Activated naive CD8-positive, alpha-beta T cell (primary cell): ENCODE results near the gene MAN2C1.
A peak's percentile ranks its signal among the peaks of the same experiment; 100 is the strongest.

Experiments used
- H3K27ac Mint-ChIP-seq: one replicate; pipeline ENCODE4 v1.8.0; 2021; ENCODE audit warnings: mixed read lengths
- H3K27me3 Mint-ChIP-seq: one replicate; pipeline ENCODE4 v1.8.0; 2021; ENCODE audit warnings: mixed read lengths
- H3K36me3 Mint-ChIP-seq: one replicate; pipeline ENCODE4 v1.8.0; 2021; ENCODE audit warnings: mixed read lengths
- H3K4me1 Mint-ChIP-seq: one replicate; pipeline ENCODE4 v1.8.0; 2021; ENCODE audit warnings: low read depth, mixed read lengths
- H3K4me3 Mint-ChIP-seq: one replicate; pipeline ENCODE4 v1.8.0; 2021; ENCODE audit warnings: mild to moderate bottlenecking, mixed read lengths
- H3K9me3 Mint-ChIP-seq: one replicate; pipeline ENCODE4 v1.8.0; 2021; ENCODE audit warnings: low read depth, mixed read lengths

Gene MAN2C1

DNA sequence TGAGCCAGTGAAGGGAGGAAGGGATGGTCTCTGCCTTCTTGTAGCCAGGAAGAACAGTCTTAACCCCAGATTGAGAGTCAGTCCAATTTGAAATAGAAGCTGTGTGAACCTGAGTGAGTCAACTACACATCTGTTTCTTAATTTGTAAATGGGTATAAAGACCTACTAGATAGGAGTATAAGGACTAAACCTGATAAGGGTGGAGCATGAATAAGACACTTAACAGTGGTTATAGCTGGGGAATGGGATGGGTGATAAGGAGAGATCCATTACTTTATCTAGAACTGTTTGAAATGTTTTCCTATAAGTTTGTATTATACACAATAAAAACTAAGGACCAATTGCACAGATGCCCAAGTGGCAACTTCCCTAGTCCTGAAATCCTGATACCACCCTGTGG is 1.4 kb downstream of the MAN2C1 start:
- no peaks in the 10 kb centered on the region for H3K27me3 Mint-ChIP-seq
- peak overlapping the region; percentile 92 for H3K4me3 Mint-ChIP-seq
- peaks cover 25% of the 10 kb centered on the region for H3K4me1 Mint-ChIP-seq
- H3K9me3 Mint-ChIP-seq: no peaks in the 10 kb centered on the region
- H3K36me3 Mint-ChIP-seq: no peaks in the 10 kb centered on the region
- no peak overlapping the region for H3K27ac Mint-ChIP-seq

DNA sequence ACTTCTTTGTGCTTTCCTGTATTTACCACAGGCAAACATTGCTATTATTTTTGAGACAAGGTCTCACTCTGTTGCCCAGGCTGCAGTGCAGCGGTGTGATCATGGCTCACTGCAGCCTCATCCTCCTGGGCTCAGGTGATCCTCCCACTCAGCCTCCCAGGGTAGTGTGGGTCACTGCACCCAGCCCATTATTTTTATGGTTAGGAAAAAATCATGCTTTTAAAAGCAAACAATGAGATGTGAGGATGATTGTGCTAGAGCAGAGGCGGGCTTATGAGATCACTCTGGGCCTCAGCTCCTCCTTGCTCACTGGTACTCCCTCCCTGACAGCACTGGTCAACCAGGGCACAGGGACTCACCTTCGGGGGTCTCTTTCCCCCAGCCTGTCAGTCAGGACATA is 2.2 kb downstream of the MAN2C1 start:
- H3K27ac Mint-ChIP-seq: no peak overlapping the region
- no peaks in the 10 kb centered on the region for H3K9me3 Mint-ChIP-seq
- H3K36me3 Mint-ChIP-seq: no peaks in the 10 kb centered on the region
- no peaks in the 10 kb centered on the region for H3K27me3 Mint-ChIP-seq
- H3K4me3 Mint-ChIP-seq: no peak overlapping the region
- peaks cover 25% of the 10 kb centered on the region for H3K4me1 Mint-ChIP-seq

DNA sequence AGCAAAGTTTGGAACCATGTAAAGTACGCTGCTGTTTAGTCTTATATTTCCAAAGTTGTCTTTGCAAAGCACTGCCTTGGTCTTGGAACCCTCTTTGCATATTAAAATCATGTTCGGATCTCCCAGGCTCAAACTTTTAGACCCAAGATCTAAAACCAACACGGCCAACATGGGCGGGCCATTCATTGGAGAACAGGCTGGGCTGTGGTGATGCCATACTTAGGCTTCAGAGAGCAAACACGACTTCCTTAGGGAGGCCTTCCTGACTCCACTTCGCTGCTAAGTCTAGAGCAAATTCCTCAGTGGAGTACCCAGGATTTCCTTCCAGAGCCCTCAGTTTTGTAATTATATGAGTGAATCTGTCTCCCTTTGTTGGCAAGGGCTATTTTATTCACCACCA is 3.5 kb downstream of the MAN2C1 start:
- Mint-ChIP-seq H3K9me3 (no peaks in the 10 kb centered on the region), H3K36me3 (no peaks in the 10 kb centered on the region), H3K4me1 (peaks cover 23% of the 10 kb centered on the region), H3K27ac (no peak overlapping the region), H3K27me3 (no peaks in the 10 kb centered on the region), H3K4me3 (no peak overlapping the region)

- no peaks in the 10 kb centered on the region for H3K36me3 Mint-ChIP-seq
- no peaks in the 10 kb centered on the region for H3K27me3 Mint-ChIP-seq
- peaks cover 12% of the 10 kb centered on the region for H3K4me1 Mint-ChIP-seq
- H3K9me3 Mint-ChIP-seq: no peaks in the 10 kb centered on the region
- no peak overlapping the region for H3K4me3 Mint-ChIP-seq
- H3K27ac Mint-ChIP-seq: no peak overlapping the region
Measured at GRCh38 chr15:75363786-75364185, 4.6 kb downstream of the MAN2C1 start.

DNA sequence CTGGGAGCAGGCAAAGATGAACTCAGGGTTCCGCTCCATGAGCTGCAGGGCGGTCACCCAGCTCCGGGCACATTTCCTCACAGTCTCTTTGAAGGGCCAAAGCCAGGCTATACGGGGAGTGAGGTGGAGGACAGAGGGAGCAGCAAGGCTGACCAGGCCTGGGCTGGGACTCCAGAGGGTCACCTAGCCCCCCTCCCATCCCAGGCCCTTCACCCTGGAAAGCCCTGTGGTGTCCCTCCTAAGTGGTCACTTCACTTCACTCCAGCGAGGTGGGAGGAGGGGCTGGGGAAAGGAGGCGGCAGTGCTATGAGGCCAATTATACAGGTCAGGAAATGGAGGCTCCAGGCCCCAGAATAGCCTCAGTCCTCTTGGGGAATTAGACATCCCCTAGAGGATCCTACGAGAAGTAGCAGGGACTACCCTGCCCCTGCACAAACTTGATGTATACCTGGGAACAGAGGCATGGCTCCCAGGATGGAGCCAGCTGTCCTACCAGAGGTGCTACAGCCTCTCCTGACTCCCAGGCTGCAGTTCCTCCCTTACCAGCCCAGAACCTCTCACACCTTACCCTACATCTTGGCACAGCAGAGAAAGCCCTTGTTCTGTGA is 5.7 kb downstream of the MAN2C1 start:
- H3K4me1 Mint-ChIP-seq: peaks cover 10% of the 10 kb centered on the region
- no peak overlapping the region for H3K27ac Mint-ChIP-seq
- no peaks in the 10 kb centered on the region for H3K27me3 Mint-ChIP-seq
- H3K4me3 Mint-ChIP-seq: no peak overlapping the region
- H3K36me3 Mint-ChIP-seq: no peaks in the 10 kb centered on the region
- H3K9me3 Mint-ChIP-seq: no peaks in the 10 kb centered on the region

- Mint-ChIP-seq H3K36me3 (no peaks in the 10 kb centered on the region), H3K27ac (no peak overlapping the region), H3K9me3 (no peaks in the 10 kb centered on the region), H3K4me1 (peaks cover 5% of the 10 kb centered on the region), H3K27me3 (no peaks in the 10 kb centered on the region), H3K4me3 (no peak overlapping the region)
Measured at GRCh38 chr15:75361989-75362641, 6.3 kb downstream of the MAN2C1 start.

DNA sequence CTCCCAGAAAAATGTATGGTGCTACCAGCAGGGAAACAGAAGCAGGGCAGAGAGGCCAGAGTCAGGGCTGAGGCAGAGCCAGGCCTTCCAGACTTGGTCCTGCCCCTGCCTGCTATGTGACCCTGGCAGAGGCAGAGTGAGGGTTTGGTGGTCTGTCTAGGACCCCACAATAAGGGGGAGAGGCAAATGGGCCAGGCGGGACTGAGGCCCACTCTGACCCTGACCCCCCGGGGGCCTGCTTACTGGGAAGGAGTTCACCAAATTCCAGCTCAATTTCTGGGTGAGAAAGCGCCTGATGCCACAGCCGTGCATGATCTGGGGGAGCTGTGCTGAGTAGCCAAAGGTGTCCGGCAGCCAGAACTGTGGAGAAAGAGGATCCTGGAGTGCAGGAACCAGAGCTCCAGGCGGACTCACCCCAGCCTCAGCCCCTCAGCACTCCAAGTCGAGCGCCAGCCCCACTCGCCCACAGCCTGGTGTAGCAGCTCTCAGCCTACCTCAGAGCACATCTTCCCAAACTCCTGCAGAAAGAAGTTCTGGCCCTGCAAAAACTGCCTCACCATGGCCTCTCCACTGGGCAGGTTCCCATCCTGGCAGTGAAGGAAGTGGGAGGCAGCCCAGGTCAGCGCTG is 6.9 kb downstream of the MAN2C1 start:
- no peaks in the 10 kb centered on the region for H3K4me1 Mint-ChIP-seq
- H3K27me3 Mint-ChIP-seq: no peaks in the 10 kb centered on the region
- no peak overlapping the region for H3K27ac Mint-ChIP-seq
- H3K4me3 Mint-ChIP-seq: no peak overlapping the region
- H3K9me3 Mint-ChIP-seq: no peaks in the 10 kb centered on the region
- H3K36me3 Mint-ChIP-seq: no peaks in the 10 kb centered on the region

GRCh38 chr15:75360856-75361255 is 7.6 kb downstream of the MAN2C1 start:
- Mint-ChIP-seq H3K4me1 (no peaks in the 10 kb centered on the region), H3K4me3 (no peak overlapping the region), H3K27ac (no peak overlapping the region), H3K9me3 (no peaks in the 10 kb centered on the region), H3K36me3 (no peaks in the 10 kb centered on the region), H3K27me3 (no peaks in the 10 kb centered on the region)

DNA sequence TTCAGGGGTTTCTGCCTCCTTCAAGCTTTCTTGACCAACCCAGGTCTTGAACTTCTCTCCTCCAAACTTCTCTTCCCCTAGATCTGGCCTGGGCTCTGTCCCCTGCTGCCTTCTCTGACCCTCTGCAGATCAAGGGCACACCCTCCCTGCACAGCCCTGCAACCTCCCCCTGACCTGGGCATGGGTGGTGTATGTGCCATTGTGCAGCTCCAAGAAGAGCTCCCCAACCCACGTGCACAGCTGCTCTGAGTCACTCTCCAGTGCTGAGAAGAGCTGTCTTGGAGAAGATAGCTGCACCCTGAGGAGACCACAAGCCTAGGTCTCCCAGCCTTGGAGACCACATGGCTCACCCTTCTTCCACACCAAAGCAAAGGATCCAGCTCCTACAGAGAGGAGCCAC is 8.0 kb downstream of the MAN2C1 start:
- Mint-ChIP-seq H3K9me3 (no peaks in the 10 kb centered on the region), H3K36me3 (no peaks in the 10 kb centered on the region), H3K27ac (no peak overlapping the region), H3K4me1 (no peaks in the 10 kb centered on the region), H3K27me3 (no peaks in the 10 kb centered on the region), H3K4me3 (no peak overlapping the region)

DNA sequence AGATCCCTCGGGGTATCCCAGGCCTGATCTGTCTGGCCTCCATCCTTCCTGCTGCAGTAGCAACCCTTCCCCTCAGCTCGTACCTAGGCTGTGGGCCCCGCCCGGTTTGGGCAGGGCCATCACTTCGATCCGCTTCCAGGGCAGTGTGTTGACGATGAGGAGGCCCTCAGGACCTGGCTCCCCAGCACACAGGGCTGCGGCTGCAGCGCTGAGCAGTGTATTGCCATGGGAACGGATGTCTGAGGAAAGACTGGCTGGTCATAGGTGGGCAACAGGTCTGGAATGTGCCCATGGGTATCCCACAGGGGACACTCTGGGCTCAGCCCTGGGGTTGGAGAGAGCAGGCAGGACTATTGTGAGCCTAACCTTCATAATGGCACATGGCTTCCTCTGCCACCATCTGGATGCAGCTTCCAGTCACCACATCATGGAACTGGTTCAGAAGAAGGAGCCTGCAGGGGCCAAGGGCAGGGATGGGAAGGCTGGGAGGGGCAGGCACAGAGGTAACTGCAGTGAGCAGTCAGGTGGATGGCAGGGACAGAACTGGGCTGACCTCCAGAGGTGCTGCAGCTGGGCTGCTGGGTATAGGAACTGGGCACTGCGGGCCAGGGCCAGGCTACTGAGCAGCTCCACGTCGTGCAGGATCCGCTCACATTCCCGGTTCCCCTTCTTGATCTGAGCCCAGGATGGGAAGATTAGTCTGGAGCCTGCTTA is 8.7 kb downstream of the MAN2C1 start:
- H3K9me3 Mint-ChIP-seq: no peaks in the 10 kb centered on the region
- H3K27me3 Mint-ChIP-seq: no peaks in the 10 kb centered on the region
- H3K4me1 Mint-ChIP-seq: no peaks in the 10 kb centered on the region
- H3K4me3 Mint-ChIP-seq: no peak overlapping the region
- H3K36me3 Mint-ChIP-seq: no peaks in the 10 kb centered on the region
- no peak overlapping the region for H3K27ac Mint-ChIP-seq

- Mint-ChIP-seq H3K36me3 (no peaks in the 10 kb centered on the region), H3K27ac (no peak overlapping the region), H3K9me3 (no peaks in the 10 kb centered on the region), H3K27me3 (no peaks in the 10 kb centered on the region), H3K4me1 (no peaks in the 10 kb centered on the region), H3K4me3 (no peak overlapping the region)
Measured at GRCh38 chr15:75358771-75359536, 9.5 kb downstream of the MAN2C1 start.

DNA sequence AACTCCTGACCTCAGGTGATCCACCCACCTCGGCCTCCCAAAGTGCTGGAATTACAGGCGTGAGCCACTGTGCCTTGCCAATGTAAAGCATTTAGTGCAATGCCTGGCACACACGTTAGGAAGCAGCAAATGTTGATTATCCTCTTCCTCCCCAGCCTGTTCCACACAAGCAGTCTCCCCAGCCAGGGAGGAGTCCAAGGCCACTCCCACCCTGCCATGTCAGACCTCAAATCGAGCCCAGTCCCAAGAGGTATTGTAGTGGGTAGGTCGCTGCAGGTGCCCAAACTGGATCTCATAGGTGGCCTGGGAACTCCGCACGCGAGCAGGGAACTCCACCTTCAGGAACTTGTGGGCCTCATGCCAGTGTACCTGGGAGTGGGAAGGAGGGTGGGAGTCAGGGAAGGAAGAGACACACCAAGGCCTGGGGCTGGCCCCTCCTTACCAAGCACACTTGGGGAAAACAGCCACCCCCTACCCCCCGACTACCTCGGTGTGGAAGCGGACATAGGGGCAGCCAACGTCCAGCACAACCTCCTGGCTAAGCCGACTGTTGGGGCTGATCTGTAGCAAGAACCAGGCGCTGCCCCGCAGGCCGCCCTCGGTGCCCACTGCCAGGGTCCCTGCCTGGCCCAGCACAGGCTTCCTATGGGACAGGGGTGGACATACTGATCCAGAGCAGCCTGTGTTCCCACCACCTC is 10.3 kb downstream of the MAN2C1 start:
- Mint-ChIP-seq H3K27ac (no peak overlapping the region), H3K9me3 (no peaks in the 10 kb centered on the region), H3K36me3 (no peaks in the 10 kb centered on the region), H3K4me1 (no peaks in the 10 kb centered on the region), H3K4me3 (no peak overlapping the region), H3K27me3 (no peaks in the 10 kb centered on the region)

GRCh38 chr15:75356517-75356916 is 11.9 kb downstream of the MAN2C1 start:
- Mint-ChIP-seq H3K4me3 (no peak overlapping the region), H3K27me3 (no peaks in the 10 kb centered on the region), H3K27ac (no peak overlapping the region), H3K4me1 (no peaks in the 10 kb centered on the region), H3K36me3 (no peaks in the 10 kb centered on the region), H3K9me3 (no peaks in the 10 kb centered on the region)

- no peak overlapping the region for H3K27ac Mint-ChIP-seq
- no peak overlapping the region for H3K4me3 Mint-ChIP-seq
- H3K27me3 Mint-ChIP-seq: no peaks in the 10 kb centered on the region
- H3K36me3 Mint-ChIP-seq: no peaks in the 10 kb centered on the region
- H3K4me1 Mint-ChIP-seq: no peaks in the 10 kb centered on the region
- H3K9me3 Mint-ChIP-seq: no peaks in the 10 kb centered on the region
Measured at GRCh38 chr15:75356006-75356405, 12.4 kb downstream of the MAN2C1 start.
